SK-N-SH (cell line): ENCODE measurements around the gene FMN1. TPM values are rescaled to one million over a fixed set of nuclear protein-coding genes. Genes with fewer than 3 reads are reported as not detected.

Experiments used
- CTCF ChIA-PET: fragments of 300-600, 350-600 bp; formaldehyde crosslinking; extraction: SDS; loops from one replicate; lab custom pipeline; 2021; lab: Yijun Ruan, JAX
- POLR2A ChIA-PET: fragments of 350-600 bp; sonication (Branson Sonifier 250); formaldehyde crosslinking; extraction: SDS; loops from one replicate; lab custom pipeline; 2020; ENCODE audit warnings: antibody characterized with exemption, inconsistent platforms; lab: Yijun Ruan, JAX
- DNase-seq: peaks from one replicate; pipeline ENCODE4 v3.0.0; 2012
- H2AFZ ChIP-seq: fragments of 200-600 bp; sonication (generic); 2 replicates; pipeline ENCODE4 v1.8.1; 2016; ENCODE audit warnings: antibody characterized with exemption, mild to moderate bottlenecking, low read depth
- H3F3A ChIP-seq: fragments of 200-600 bp; sonication (generic); replicated peaks from 2 replicates; pipeline ENCODE3; 2016; ENCODE audit warnings: antibody characterized with exemption, mild to moderate bottlenecking; ENCODE audit not compliant: insufficient read depth
- H3K27ac ChIP-seq, 2 experiments: fragments of 200-500 bp in 1 of 2; fragments of 200-600 bp in 1 of 2; sonication (Bioruptor generic) in 1 of 2; sonication (generic), shearing (Covaris generic) in 1 of 2; 2 replicates each; pipeline versions ENCODE4 v1.5.1 to v1.6.1; 2014 to 2016; ENCODE audit warnings: low read depth in 2 of 2, inconsistent platforms in 1 of 2, low read length in 1 of 2, mild to moderate bottlenecking in 1 of 2, mixed read lengths in 1 of 2
- H3K27me3 ChIP-seq: fragments of 200-600 bp; sonication (generic), shearing (Covaris generic); 2 replicates; pipeline ENCODE4 v1.6.1; 2016; ENCODE audit warnings: mixed run types; ENCODE audit not compliant: insufficient read depth
- H3K36me3 ChIP-seq, 2 experiments: fragments of 200-500 bp in 1 of 2; fragments of 200-600 bp in 1 of 2; sonication (Bioruptor generic) in 1 of 2; sonication (generic) in 1 of 2; replicated peaks in 1 of 2; 2 replicates each; pipeline versions ENCODE3 to v1.5.1; 2014 to 2016; ENCODE audit warnings: low read length in 1 of 2, mild to moderate bottlenecking in 1 of 2; ENCODE audit not compliant: insufficient read depth in 2 of 2, control insufficient read depth in 1 of 2
- H3K4me1 ChIP-seq, 2 experiments: fragments of 200-500 bp in 1 of 2; fragments of 200-600 bp in 1 of 2; sonication (Bioruptor generic) in 1 of 2; sonication (generic), shearing (Covaris generic) in 1 of 2; 2 replicates each; pipeline versions ENCODE4 v1.5.1 to v1.6.1; 2014 to 2016; ENCODE audit warnings: low read depth in 1 of 2, low read length in 1 of 2, mixed run types in 1 of 2; ENCODE audit not compliant: insufficient read depth in 2 of 2, control insufficient read depth in 1 of 2
- H3K4me2 ChIP-seq: fragments of 200-600 bp; sonication (generic), shearing (Covaris generic); 2 replicates; pipeline ENCODE4 v1.6.1; 2017; ENCODE audit warnings: mixed run types
- H3K4me3 ChIP-seq, 2 experiments: fragments of 200-500 bp in 1 of 2; fragments of 200-600 bp in 1 of 2; sonication (Bioruptor generic) in 1 of 2; sonication (generic), shearing (Covaris generic) in 1 of 2; 2 replicates each; pipeline versions ENCODE4 v1.5.1 to v1.8.1; 2014 to 2016; ENCODE audit warnings: low read depth in 2 of 2, inconsistent platforms in 1 of 2, low read length in 1 of 2, mild to moderate bottlenecking in 1 of 2, mixed read lengths in 1 of 2, moderate library complexity in 1 of 2
- H3K79me2 ChIP-seq: fragments of 200-600 bp; sonication (generic); 2 replicates; pipeline ENCODE4 v1.8.1; 2017; ENCODE audit warnings: mild to moderate bottlenecking; ENCODE audit not compliant: insufficient read depth
- H3K9ac ChIP-seq: fragments of 200-600 bp; sonication (generic); 2 replicates; pipeline ENCODE4 v1.6.1; 2017; ENCODE audit warnings: mixed run types
- H3K9me2 ChIP-seq: fragments of 200-600 bp; sonication (generic); 2 replicates; pipeline ENCODE4 v1.6.1; 2017; ENCODE audit warnings: mixed run types
- H3K9me3 ChIP-seq: fragments of 200-600 bp; sonication (generic); 2 replicates; pipeline ENCODE4 v1.6.1; 2017; ENCODE audit warnings: mixed run types, mild to moderate bottlenecking, moderate library complexity
- H4K20me1 ChIP-seq: fragments of 200-600 bp; sonication (generic); 2 replicates; pipeline ENCODE4 v1.6.1; 2017; ENCODE audit warnings: mild to moderate bottlenecking, mixed run types; ENCODE audit not compliant: insufficient read depth
- CTCF ChIP-seq: fragments of 200-600 bp; sonication (generic); IDR thresholded peaks from 2 replicates; pipeline ENCODE4 v1.6.1; 2017; ENCODE audit warnings: antibody characterized with exemption, mild to moderate bottlenecking, moderate library complexity
- ELF1 ChIP-seq: IDR thresholded peaks from 2 replicates; pipeline ENCODE4 v1.4.0; 2012
- EP300 ChIP-seq, 2 experiments: IDR thresholded peaks; 2 replicates each; pipeline versions ENCODE4 v1.4.0 to v1.6.1; 2012; ENCODE audit warnings: borderline replicate concordance in 1 of 2, low read depth in 1 of 2, low read length in 1 of 2
- EZH2phosphoT487 ChIP-seq: fragments of 200-600 bp; sonication (generic); IDR thresholded peaks from 2 replicates; pipeline ENCODE4 v1.6.1; 2017; ENCODE audit warnings: low read depth, mixed run types, mild to moderate bottlenecking, antibody characterized with exemption, moderate library complexity, borderline replicate concordance
- FOXM1 ChIP-seq: IDR thresholded peaks from 2 replicates; pipeline ENCODE4 v1.4.0; 2012; ENCODE audit warnings: low read depth, mild to moderate bottlenecking
- GATA2 ChIP-seq: sonication (generic); formaldehyde crosslinking; IDR thresholded peaks from 2 replicates; pipeline ENCODE4 v1.5.0; 2020; ENCODE audit warnings: mild to moderate bottlenecking, missing genetic modification reagents
- MAX ChIP-seq: IDR thresholded peaks from 2 replicates; pipeline ENCODE4 v1.4.0; 2012; ENCODE audit warnings: low read depth
- MEF2A ChIP-seq: IDR thresholded peaks from 2 replicates; pipeline ENCODE4 v1.4.0; 2012; ENCODE audit warnings: low read depth, borderline replicate concordance
- MXI1 ChIP-seq: IDR thresholded peaks from 2 replicates; pipeline ENCODE4 v1.6.1; 2012; ENCODE audit warnings: mild to moderate bottlenecking, low read depth, low read length, improper control_type of control experiment
- RCOR1 ChIP-seq: fragments of 150-350 bp; IDR thresholded peaks from 2 replicates; pipeline ENCODE4 v1.6.1; 2017; ENCODE audit warnings: antibody characterized with exemption, low read length
- RXRA ChIP-seq: IDR thresholded peaks from 2 replicates; pipeline ENCODE4 v1.4.0; 2012; ENCODE audit warnings: low read depth, mild to moderate bottlenecking, borderline replicate concordance
- SIN3A ChIP-seq: IDR thresholded peaks from 2 replicates; pipeline ENCODE4 v1.6.1; 2012; ENCODE audit warnings: low read depth, mild to moderate bottlenecking, low read length, moderate library complexity, borderline replicate concordance
- SMC3 ChIP-seq: IDR thresholded peaks from 2 replicates; pipeline ENCODE4 v1.6.1; 2012; ENCODE audit warnings: low read depth, low read length, improper control_type of control experiment
- TEAD4 ChIP-seq: IDR thresholded peaks from 2 replicates; pipeline ENCODE4 v1.4.0; 2012; ENCODE audit warnings: mild to moderate bottlenecking, borderline replicate concordance; ENCODE audit not compliant: insufficient read depth
- USF1 ChIP-seq: IDR thresholded peaks from 2 replicates; pipeline ENCODE4 v1.4.0; 2012; ENCODE audit warnings: low read depth, borderline replicate concordance
- WGBS: methylation state at CpG from one replicate; pipeline ENCODE4 v1.1.6; 2017; ENCODE audit warnings: low lambda C conversion rate; 5-methylcytosine and 5-hydroxymethylcytosine counted together
- polyA plus RNA-seq, 3 experiments: library from polyadenylated mRNA; depleted of rRNA; stranded (reverse); fragments of >200 nt; gene quantifications; 2 replicates each; pipeline ENCODE4 v1.2.3, GENCODE V29; 2012

FMN1 gene
- polyA plus RNA-seq, 1 of the 3 experiments (the other 2 are of a cell fraction), result 9.1 TPM

GRCh38 chr15:32872621-32873283 lies 321.8 kb downstream of the FMN1 start:
- DNase-seq, result no peak
- peak overlapping the region; percentile 28; the same call in 1 of the 2 replicates for H3K9ac ChIP-seq
- WGBS, result 80% methylated on average over 5 of the region's 5 CpGs
- H3K36me3 ChIP-seq, result peaks cover 6 to 64% of the 10 kb centered on the region in 2 experiments
- no peaks in the 10 kb centered on the region for H3K9me2 ChIP-seq
- peaks cover 44% of the 10 kb centered on the region for H3K79me2 ChIP-seq
- TF ChIP-seq USF1 (no peak), CTCF (no peak), MEF2A (no peak), RXRA (no peak), MAX (no peak), SIN3A (no peak), EZH2phosphoT487 (no peak)
- H3K4me2 ChIP-seq, result no peak overlapping the region
- H3K9me3 ChIP-seq, result no peaks in the 10 kb centered on the region
- no peaks in the 10 kb centered on the region for H3K27me3 ChIP-seq
- H3K27ac ChIP-seq, result peak overlapping the region; percentile 67 to 91
- ChIA-PET CTCF (interaction anchor here (0.8 kb wide), 1 partner anchor 28 kb away, joined by 4 read pairs; no protein-coding TSS in a partner anchor), POLR2A (no interaction called here)
- H2AFZ ChIP-seq, result no peak overlapping the region
- H3K4me1 ChIP-seq, result peaks cover 5 to 20% of the 10 kb centered on the region in 2 experiments; a peak in 3 of 4 replicates
- H3K4me3 ChIP-seq, result no peak overlapping the region
- H4K20me1 ChIP-seq, result no peaks in the 10 kb centered on the region
- H3F3A ChIP-seq, result peaks cover 72% of the 10 kb centered on the region

- H3K4me2 ChIP-seq, result no peak overlapping the region
- no peaks in the 10 kb centered on the region for H3K9me2 ChIP-seq
- no peaks in the 10 kb centered on the region for H4K20me1 ChIP-seq
- H3K36me3 ChIP-seq, result peaks cover 6 to 59% of the 10 kb centered on the region in 2 experiments
- no peak overlapping the region for H2AFZ ChIP-seq
- no peaks in the 10 kb centered on the region for H3K27me3 ChIP-seq
- peak overlapping the region; percentile 67 to 91; a peak in 3 of 4 replicates for H3K27ac ChIP-seq
- no peaks in the 10 kb centered on the region for H3K9me3 ChIP-seq
- TF ChIP-seq EZH2phosphoT487 (no peak), MXI1 (no peak), GATA2 (CRISPR knock-in tag) (no peak), TEAD4 (no peak), SMC3 (no peak), ELF1 (no peak), EP300 (IDR thresholded peaks at IDR 0.05; ENCODE audit: borderline replicate concordance in 1 of 2, low read depth in 1 of 2, low read length in 1 of 2) (no peak), MAX (no peak), RXRA (no peak), RCOR1 (no peak), CTCF (no peak), FOXM1 (no peak)
- no peak for DNase-seq
- H3K79me2 ChIP-seq, result peaks cover 48% of the 10 kb centered on the region
- H3K9ac ChIP-seq, result peak overlapping the region; percentile 63; the same call in 1 of the 2 replicates
- 94% methylated on average over 2 of the region's 2 CpGs for WGBS
- H3K4me3 ChIP-seq, result no peak overlapping the region
- peaks cover 65% of the 10 kb centered on the region for H3F3A ChIP-seq
- POLR2A ChIA-PET, result no interaction called here
- CTCF ChIA-PET, result interaction anchor here (0.6 kb wide), 1 partner anchor 47 kb away, joined by 3 read pairs; no protein-coding TSS in a partner anchor
- H3K4me1 ChIP-seq, result peaks cover 5 to 19% of the 10 kb centered on the region in 2 experiments; a peak in 3 of 4 replicates
Observed at GRCh38 chr15:32871883-32872282, 322.6 kb downstream of the FMN1 start.
